Body of pancreas (tissue), 4 donors: Measurements from ENCODE around the gene CEP43. TPM values are rescaled to one million over a fixed set of nuclear protein-coding genes. Genes with fewer than 3 reads are reported as not detected.

Experiments used
- ATAC-seq: fragments of 150-250 bp; one replicate; pipeline ENCODE4 v1.9.1; 2016
- DNase-seq, 4 donors: peaks; one replicate each; pipeline ENCODE4 v3.0.0-alpha.2; 2019
- H3K27ac ChIP-seq, 4 donors: fragments of 200-600 bp; sonication (generic); 1 replicate in 3 of 4; 2 replicates in 1 of 4; pipeline versions ENCODE4 v1.5.1 to v1.6.1; 2016 to 2019; ENCODE audit warnings: mild to moderate bottlenecking in 1 of 4, mixed read lengths in 1 of 4, moderate library complexity in 1 of 4
- H3K27me3 ChIP-seq, 2 donors: fragments of 200-600 bp; sonication (generic); one replicate each; pipeline ENCODE4 v1.6.0; 2016; ENCODE audit warnings: mild to moderate bottlenecking in 1 of 2
- H3K36me3 ChIP-seq, 2 donors: fragments of 200-600 bp; sonication (generic); replicated peaks in 1 of 2; 2 replicates each; pipeline ENCODE4 v1.5.1; 2016; ENCODE audit warnings: low read depth in 2 of 2; ENCODE audit not compliant: insufficient read depth in 1 of 2
- H3K4me1 ChIP-seq: fragments of 200-600 bp; sonication (generic); one replicate; pipeline ENCODE4 v1.6.0; 2016
- H3K4me3 ChIP-seq, 2 donors: fragments of 200-600 bp; sonication (generic); 1 replicate in 1 of 2; 2 replicates in 1 of 2; pipeline ENCODE4 v1.5.1; 2016 to 2019
- H3K9me3 ChIP-seq, 3 donors: fragments of 200-600 bp; sonication (generic); 1 replicate in 2 of 3; 2 replicates in 1 of 3; pipeline ENCODE4 v1.5.1; 2016
- CTCF ChIP-seq, 7 experiments: fragments of 450-650 bp in 4 of 7; fragments of 200-600 bp in 3 of 7; sonication (generic) in 3 of 7; IDR thresholded peaks; one replicate each; pipeline ENCODE4 v1.5.1; 2016 to 2019; ENCODE audit warnings: antibody characterized with exemption in 7 of 7
- POLR2A ChIP-seq, 3 donors: fragments of 450-650 bp; IDR thresholded peaks; one replicate each; pipeline ENCODE4 v1.6.1; 2016; ENCODE audit warnings: antibody characterized with exemption in 3 of 3, mild to moderate bottlenecking in 2 of 3
- WGBS, 2 donors: methylation state at CpG; one replicate each; pipeline ENCODE4 v1.1.5; 2017; 5-methylcytosine and 5-hydroxymethylcytosine counted together
- intact Hi-C: fragments of 100-400 bp; cut with DNase I; formaldehyde crosslinking; loops from one replicate; pipeline ENCODE4 v1.15.1; 2023
- total RNA-seq, 2 donors: library from RNA; depleted of rRNA; stranded (reverse); fragments of >200 nt; gene quantifications; one replicate each; pipeline ENCODE4 v1.1.0, GENCODE V29; 2016

The CEP43 gene
- total RNA-seq, 2 donors from 2014 or later, result 11.4 to 45.8 TPM

DNA sequence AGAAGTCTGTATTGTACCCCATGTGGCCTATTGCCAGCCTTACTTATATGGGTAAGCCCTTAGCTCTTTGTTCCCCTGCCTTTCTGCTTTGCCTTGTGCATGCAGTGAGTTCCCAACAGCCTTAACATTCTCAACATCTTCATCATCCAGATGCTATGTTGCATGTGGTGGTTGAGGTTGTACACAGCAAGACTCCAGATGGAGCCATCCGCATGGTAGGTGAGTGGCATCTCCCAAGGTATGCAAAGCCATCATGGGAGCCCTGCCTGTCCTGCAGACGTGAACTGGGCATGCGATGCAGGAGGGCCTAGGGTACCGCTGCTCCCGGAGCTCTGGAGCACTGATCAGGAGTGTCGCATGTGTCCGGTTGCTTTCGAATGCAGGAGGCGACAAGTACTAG lies 16.1 kb downstream of the CEP43 start:
- no peaks in the 10 kb centered on the region for H3K4me1 ChIP-seq
- H3K27me3 ChIP-seq, result no peaks in the 10 kb centered on the region
- no peak for ATAC-seq
- no peak overlapping the region for H3K4me3 ChIP-seq
- no peaks in the 10 kb centered on the region for H3K9me3 ChIP-seq
- intact Hi-C loops, result no loop called here
- WGBS, 2 donors, result 96 to 97% methylated on average over 9 of the region's 9 CpGs
- H3K36me3 ChIP-seq, result peaks cover 0 to 7% of the 10 kb centered on the region in 2 donors
- TF ChIP-seq CTCF (IDR thresholded peaks at IDR 0.05) (no peak), POLR2A (IDR thresholded peaks at IDR 0.05) (no peak)
- H3K27ac ChIP-seq, result no peak overlapping the region
- DNase-seq, result no peak

GRCh38 chr6:167020206-167020605 lies 21.0 kb downstream of the CEP43 start:
- Histone ChIP-seq H3K4me1 (no peaks in the 10 kb centered on the region), H3K27me3 (no peaks in the 10 kb centered on the region), H3K9me3 (no peaks in the 10 kb centered on the region), H3K27ac (no peak overlapping the region), H3K4me3 (no peak overlapping the region), H3K36me3 (peaks cover under 1 to 1% of the 10 kb centered on the region in 2 donors)
- WGBS, 2 donors, result 94 to 96% methylated on average over 3 of the region's 3 CpGs
- TF ChIP-seq POLR2A (IDR thresholded peaks at IDR 0.05) (no peak), CTCF (IDR thresholded peaks at IDR 0.05) (no peak)
- ATAC-seq, result no peak
- DNase-seq, result no peak
- intact Hi-C loops, result no loop called here

- no peak overlapping the region for H3K27ac ChIP-seq
- no peaks in the 10 kb centered on the region for H3K4me1 ChIP-seq
- DNase-seq, result no peak
- TF ChIP-seq POLR2A (IDR thresholded peaks at IDR 0.05) (no peak), CTCF (IDR thresholded peaks at IDR 0.05) (no peak)
- ATAC-seq, result no peak
- H3K36me3 ChIP-seq, result peaks cover 5 to 12% of the 10 kb centered on the region in 2 donors
- no peaks in the 10 kb centered on the region for H3K9me3 ChIP-seq
- intact Hi-C loops, result no loop called here
- H3K4me3 ChIP-seq, result no peak overlapping the region
- no peaks in the 10 kb centered on the region for H3K27me3 ChIP-seq
- WGBS, 2 donors, result 90 to 98% methylated on average over 3 of the region's 3 CpGs
Measured at GRCh38 chr6:167027308-167027707, 28.1 kb downstream of the CEP43 start.

DNA sequence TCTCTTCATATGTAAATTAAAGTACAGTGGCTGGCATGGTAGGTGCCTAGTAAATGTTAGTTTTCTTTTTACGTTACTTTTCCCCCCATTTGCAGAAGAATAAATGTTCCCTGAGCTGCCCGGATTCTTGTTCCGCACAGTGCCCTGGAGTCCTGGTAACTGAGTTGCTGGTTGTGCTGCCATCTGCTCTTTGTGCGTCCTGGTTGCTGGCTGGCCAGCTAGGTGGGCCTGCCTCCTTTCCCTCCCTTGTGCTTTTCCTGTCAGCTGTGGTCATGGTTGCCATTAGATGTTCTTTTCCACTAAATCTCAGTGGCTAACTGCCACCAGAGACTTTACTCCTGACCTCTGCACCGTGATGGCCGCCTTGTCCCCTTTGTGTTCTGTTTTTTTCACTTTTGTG lies 28.6 kb downstream of the CEP43 start:
- TF ChIP-seq CTCF (IDR thresholded peaks at IDR 0.05) (no peak), POLR2A (IDR thresholded peaks at IDR 0.05) (no peak)
- no peak for ATAC-seq
- H3K9me3 ChIP-seq, result no peaks in the 10 kb centered on the region
- DNase-seq, result no peak
- no peaks in the 10 kb centered on the region for H3K4me1 ChIP-seq
- H3K27ac ChIP-seq, result no peak overlapping the region
- no peaks in the 10 kb centered on the region for H3K27me3 ChIP-seq
- intact Hi-C loops, result no loop called here
- WGBS, 2 donors, result 96 to 97% methylated on average over 6 of the region's 6 CpGs
- peaks cover 5 to 12% of the 10 kb centered on the region in 2 donors for H3K36me3 ChIP-seq
- no peak overlapping the region for H3K4me3 ChIP-seq

DNA sequence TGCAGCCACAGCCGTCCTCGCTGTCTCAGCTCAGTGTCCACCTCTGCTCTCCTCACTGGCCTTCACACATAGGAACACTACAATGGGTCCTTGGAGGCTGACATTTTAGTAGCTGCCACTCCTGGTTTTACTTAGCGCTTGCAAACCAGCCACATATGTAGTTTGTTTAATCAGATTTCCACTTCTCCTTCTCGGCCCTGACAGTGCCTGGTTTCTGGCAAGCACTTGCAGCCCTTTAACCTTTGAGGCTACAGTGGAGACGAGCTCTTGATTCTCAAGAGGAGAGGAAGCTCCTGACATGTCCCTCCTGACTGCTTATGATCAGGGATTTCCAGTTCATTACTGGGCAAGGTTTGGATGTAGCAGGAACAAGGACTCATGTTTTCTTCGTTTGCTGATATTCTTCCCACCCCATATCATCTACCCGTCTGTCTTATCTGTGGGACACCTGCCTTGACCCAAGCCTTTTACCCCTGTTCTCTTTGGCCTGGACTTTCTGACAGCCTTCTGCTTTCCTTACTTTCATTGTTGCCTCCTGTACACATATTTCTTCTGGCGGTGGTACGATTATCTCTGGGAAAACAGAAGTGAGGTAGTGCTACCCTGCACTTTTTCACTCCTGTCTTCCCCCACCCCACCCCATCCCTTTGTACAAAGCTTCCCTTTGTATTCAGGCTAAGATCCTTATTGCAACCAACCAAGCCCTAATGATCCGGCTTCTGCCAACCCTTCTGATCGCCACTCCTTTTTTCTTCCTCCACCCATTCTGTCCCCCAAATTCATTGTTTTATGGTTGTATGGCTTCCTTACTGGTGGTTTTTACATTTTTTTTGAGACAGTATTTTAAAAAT lies 31.2 kb downstream of the CEP43 start:
- H3K36me3 ChIP-seq, result peaks cover 2 to 14% of the 10 kb centered on the region in 2 donors
- no peak overlapping the region for H3K4me3 ChIP-seq
- H3K27me3 ChIP-seq, result no peaks in the 10 kb centered on the region
- no peaks in the 10 kb centered on the region for H3K4me1 ChIP-seq
- no peak for DNase-seq
- no peak for ATAC-seq
- intact Hi-C loops, result no loop called here
- TF ChIP-seq POLR2A (IDR thresholded peaks at IDR 0.05), result no peak
- no peak for TF ChIP-seq CTCF (IDR thresholded peaks at IDR 0.05)
- WGBS, 2 donors, result 83 to 85% methylated on average over 11 of the region's 11 CpGs
- no peaks in the 10 kb centered on the region for H3K9me3 ChIP-seq
- no peak overlapping the region for H3K27ac ChIP-seq
